ENCODE data around the gene NOTCH3.

Gene NOTCH3

DNA sequence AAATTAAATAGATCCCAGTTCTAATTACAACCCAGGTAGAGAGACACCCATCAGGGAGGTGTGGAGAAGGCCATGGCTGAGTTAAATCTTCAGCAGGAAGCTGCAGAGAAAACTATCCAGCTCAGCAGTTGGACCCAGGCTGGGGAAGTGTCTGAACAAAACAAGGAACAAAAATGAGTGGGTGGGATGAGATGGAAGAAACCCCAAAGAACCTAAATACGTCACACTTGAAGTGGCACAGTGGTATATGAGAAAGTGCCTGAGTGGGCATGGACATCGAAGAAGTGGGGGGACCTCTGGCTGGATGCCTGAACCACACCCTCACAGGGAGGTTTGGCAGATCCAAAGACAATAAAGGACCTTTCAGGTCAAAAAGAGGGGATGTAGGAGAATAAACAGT lies 35.0 kb upstream of the NOTCH3 start:
- no peak for DNase-seq (ENCODE audit: low read depth)

DNA sequence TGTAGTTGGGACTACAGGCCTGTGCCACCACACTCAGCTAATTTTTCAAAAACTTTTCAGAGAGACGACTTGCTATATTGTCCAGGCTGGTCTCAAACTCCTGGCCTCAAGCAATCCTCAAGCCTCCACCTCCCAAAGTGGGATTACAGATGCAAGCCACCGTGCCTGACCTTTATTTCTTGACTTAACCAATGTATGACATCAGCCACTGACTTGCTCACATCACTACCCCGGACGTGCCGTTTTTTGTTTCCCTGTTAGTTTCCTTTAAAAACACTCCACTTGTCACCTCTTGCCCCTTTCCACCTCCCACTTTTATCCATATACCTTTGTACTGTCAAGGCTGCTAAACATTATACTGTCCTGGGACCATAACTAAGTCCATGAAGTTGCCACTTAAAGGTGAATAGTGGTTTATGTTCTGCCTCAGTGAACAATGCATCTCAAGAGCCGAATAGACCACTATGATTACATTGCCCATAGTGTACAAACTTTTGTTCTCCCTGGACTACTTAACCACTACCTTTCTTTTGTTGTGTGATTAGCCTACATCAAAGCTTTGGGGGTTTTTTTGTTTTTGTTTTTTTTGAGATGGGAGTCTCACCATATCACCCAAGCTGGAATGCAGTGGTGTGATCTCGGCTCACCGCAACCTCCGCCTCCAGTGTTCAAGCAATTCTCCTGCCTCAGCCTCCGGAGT lies 33.8 kb upstream of the NOTCH3 start:
- DNase-seq (ENCODE audit: low read depth) = no peak

DNA sequence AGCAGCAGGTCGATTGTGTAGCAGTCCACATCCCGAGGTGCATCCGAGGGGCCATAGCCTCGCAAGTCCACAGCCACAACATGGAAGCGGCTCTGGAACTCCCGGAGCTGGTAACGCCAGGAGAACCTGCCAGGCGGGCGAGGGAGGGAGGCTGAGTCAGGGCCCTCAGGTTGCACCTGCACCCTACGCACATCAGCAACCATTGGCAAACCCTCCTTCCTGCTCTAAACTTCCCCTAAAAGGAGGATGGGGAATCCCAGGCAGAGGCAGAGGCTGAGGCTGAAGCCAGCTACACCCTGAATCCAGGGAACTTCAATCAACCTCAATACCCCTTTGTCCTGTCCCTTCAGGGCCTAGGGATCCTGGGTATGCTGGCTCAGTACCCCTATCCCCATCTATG lies 30.5 kb upstream of the NOTCH3 start:
- no peak for DNase-seq (ENCODE audit: low read depth)

DNA sequence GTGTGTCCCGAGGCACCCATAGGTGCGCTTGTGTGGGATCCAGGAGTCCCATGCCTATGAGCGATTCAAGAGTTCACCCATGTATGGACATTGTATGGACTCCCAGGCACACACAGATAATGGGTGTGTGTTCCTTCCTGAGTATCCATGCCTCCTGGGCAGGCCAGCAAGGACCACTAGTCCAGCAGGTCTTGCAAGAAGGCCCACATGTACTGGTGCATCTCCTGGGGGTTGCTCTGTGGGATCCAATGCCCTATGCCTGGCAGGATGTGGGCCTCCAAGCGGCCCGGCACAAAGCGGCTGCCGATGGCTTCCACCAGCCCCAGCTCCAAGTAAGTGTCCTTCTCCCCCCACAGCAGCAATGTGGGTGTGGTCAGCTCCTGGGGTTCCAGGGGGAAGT lies 26.5 kb upstream of the NOTCH3 start:
- no peak for DNase-seq (ENCODE audit: low read depth)

DNA sequence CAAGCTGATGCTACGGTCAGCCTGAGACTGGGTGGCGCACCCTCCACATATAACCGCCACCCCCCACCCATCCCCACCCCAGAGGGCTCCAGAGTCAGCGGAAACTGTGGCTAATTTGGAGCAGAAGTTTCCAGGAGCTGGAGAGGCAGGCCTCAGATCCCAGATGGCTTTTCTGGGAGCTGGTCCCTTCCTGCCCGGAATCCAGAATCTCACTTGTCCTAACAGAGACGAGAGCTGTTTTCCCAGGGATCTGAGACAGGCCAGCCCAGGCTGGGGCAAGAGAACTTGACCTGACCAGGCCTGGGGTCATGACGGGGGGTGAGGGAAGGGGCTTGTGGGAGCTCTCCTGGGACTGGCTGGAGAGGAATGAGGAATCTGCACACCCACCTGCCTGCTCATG lies 25.0 kb upstream of the NOTCH3 start:
- DNase-seq (ENCODE audit: low read depth) = no peak

DNA sequence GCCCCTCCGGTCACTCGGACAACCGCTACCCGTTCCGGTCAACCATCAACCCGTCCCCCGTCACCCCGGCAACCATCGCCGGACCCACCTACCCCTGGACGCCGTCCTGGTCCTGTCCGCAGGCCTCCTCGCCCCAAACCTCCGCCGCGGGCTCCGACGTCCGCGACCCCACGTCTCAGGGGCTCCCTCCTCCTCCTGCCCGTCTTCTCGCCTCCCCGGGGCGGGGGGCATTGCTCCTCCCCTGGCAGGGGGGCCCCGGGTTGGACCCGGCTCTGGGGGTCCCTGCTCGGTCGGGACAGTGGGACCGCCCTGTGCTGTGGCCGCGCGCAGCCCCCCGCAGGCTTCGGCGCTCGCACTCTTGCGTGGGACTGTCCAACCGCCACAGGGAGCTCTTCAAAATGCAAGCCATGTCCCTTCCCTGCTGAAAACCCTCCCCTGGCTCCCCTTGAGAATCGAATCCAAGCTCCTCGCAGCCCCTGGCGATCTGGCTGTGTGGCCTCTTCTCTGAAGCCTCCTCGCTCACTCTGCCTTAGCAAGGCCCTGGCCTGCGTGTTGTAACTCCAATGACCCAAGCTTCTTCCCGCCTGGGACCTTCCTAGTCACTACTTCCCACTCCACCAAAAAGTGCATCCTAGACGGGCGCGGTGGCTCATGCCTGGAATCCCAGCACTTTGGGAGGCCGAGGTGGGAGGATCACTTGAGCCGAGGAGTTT lies 23.0 kb upstream of the NOTCH3 start:
- DNase-seq (ENCODE audit: low read depth) = no peak

DNA sequence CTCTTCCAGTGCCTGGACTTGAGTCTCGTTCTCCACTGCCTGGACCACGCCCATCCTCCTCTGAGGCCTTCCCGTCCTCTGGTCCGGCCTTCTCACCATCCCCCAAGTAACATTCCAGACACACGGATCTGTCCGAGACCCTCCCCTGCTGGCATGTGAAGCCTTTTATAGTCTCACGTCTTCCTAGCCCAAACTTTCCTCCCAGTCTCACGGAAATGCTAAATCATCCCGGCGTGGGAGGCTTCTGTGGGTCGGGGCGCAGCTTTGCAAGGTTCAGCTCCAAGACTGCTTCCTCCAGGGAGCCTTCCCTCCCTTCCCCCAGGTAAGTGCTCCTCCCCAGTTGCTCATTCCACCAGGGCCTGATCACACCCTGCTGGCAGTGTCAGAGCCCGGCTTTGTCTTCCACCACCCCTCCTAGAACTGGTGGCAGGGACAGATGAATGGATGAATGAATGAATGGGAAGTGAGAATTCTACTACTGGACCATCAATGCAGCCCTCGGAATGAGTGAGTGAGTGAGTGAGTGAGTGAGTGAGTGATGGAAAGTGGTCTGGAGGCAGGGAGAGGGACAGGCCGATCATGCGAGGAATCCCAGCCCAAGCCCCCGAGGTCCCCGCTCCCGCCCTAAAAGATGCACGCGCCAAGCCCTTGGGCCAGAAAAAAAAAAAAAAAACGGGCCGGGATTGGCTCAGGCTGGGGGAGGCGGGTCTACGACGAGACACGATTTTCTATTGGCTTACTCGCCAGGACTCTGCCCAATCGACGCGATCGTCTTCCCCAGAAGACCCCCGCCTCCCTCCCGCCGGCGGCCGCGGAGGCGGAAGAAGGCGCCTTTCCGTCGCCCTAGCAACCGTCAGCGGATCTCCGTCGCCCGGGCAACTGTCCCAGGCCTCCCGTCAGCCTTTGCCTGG lies 22.2 kb upstream of the NOTCH3 start:
- DNase-seq (ENCODE audit: low read depth) = peak; percentile 64

DNA sequence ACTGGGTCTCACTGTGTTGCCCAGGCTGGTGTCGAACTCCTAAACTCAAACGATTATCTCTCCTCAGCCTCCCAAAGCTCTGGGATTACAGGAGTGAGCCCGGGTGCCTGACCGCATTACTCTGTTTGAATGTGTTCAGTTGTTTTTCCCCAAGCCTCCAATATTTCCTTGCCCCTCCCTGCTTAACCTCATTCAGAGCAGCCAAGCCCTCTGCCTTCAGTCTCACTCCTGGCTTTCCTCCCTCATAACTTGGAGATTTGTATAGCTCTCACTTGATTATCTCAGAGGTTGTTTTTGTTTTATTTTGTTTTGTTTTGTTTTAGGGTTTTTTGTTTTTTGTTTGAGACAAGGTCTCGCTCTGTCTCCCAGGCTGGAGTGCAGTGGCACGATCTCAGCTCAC lies 20.0 kb upstream of the NOTCH3 start:
- no peak for DNase-seq (ENCODE audit: low read depth)

DNA sequence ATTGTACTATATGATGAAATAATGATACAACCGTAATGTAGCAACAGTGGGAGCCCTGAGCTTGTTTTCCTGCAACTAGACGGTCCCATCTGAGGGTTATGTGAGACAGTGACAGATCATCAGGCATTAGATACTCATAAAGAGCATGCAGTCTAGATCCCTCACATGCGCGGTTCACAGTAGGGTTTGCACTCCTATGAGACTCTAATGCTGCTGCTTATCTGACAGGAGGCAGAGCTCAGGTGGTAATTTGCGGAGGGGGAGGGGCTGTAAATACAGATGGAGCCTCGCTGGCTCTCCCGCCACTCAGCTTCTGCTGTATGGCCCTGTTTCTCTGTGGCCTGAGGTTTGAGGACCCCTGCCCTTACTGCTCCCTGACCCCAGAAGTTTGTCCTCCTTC lies 17.7 kb upstream of the NOTCH3 start:
- no peak for DNase-seq (ENCODE audit: low read depth)

DNA sequence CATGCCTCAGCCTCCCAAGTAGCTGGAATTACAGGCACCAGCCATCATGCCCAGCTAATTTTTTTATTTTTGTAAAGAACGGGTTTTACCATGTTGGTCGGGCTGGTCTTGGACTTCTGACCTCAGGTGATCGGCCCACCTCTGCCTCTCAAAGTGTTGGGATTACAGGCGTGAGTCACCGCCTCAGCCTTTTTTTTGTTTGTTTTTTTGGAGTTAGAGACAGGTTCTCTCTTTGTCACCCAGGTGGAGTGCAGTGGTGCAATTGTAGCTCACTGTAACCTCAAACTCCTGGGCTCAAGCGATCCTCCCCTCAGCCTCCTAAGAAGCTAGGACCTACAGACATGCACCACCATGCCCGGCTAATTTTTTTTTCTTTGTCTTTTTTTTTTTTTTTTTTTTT lies 15.6 kb upstream of the NOTCH3 start:
- no peak for DNase-seq (ENCODE audit: low read depth)

DNA sequence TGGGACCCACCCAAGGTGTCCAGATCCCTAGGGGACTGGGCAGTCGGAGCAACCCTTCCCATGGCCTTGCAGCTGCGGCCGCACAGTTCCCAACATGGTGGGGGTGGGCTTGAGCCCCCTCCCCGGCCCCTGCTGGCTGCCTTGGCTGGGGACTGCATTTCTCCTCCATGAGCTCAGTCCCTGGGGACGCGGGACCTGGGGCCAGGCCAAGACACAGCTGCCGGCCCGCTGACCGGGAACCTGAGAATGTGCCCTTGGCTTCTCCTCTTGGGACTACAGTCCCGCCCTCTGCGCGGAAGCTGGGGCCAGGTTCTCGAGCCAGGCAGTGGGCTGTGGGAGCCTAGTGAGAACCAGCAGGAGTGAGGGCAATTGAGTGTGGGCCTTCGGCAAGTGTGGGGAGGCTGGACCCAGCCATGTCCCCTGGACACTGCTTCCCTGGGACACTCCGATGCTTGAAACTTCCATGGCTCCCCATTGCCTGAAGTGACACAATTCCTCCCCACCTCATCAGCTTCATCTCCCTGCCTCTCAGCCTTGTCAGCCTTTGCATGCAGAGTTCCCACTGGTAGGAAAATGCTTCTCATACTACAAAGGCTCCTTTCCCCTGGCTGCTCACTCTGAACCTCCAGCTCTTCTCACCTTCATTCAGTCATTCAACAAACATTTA lies 13.1 kb upstream of the NOTCH3 start:
- no peak for DNase-seq (ENCODE audit: low read depth)

DNA sequence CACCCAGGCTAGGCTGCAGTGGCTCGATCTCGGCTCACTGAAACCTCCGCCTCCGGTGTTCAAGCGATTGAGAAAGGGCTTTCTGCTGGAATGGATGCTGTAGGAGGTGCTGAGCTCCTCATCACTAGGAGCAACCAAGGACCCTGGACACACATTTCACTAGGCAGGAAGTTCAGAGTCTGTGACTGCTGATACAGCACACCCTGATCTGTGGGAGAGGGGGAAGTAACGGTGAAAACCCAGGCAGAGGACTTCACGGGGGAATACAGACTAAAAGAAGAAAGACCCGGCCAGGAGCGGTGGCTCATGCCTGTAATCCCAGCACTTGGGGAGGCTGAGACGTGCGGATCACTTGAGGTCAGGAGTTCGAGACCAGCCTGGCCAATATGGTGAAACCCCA lies 11.9 kb upstream of the NOTCH3 start:
- no peak for DNase-seq (ENCODE audit: low read depth)

DNA sequence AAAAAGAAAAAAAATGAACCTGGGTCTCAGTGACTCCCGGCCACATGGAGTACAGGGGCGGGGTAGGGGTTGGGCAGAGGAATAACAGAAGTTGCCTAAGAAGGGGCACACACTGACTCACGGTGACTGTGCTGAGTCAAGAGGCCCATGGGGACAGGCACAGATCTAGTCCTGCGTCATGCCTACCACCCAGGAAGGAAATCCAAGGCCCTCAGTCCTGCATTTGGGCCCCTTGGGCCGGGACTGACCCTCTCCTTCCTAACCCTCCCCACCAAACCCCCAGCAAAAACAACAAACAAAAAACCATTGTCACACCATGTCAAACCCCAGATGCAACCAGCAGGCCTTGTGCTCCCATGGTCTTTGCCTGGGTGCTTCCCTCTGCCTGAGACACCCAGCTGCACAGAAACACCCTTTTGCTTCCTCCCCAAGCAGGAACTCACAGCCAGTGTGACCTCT lies 9.6 kb upstream of the NOTCH3 start:
- no peak for DNase-seq (ENCODE audit: low read depth)

DNA sequence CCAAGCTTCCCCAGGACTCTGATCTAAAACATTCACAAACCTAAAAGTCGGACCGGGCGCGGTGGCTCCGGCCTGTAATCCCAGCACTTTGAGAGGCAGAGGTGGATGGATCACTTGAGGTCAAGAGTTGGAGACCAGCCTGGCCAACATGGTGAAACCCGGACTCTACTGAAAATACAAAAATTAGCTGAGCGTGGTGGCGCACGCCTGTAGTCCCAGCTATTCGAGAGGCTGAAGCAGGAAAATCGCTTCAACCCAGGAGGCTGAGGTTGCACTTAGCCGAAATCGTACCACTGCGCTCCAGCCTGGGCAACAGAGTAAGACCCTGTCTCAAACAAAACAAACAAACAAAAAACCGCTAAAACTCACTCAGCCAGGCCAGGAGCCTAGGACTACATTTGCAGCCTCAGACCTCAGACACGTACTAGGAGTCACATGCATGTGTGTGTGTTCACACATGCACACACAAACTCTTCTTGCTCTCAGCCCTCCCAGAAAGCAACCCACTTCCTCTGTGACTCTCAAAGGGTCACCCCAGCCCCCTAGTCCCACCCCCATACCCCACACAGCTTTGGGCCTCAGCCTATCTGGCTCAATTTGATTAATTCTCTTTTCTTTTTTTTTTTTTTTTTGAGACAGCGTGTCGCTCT lies 704 bp upstream of the NOTCH3 start:
- DNase-seq (ENCODE audit: low read depth) = no peak

DNA sequence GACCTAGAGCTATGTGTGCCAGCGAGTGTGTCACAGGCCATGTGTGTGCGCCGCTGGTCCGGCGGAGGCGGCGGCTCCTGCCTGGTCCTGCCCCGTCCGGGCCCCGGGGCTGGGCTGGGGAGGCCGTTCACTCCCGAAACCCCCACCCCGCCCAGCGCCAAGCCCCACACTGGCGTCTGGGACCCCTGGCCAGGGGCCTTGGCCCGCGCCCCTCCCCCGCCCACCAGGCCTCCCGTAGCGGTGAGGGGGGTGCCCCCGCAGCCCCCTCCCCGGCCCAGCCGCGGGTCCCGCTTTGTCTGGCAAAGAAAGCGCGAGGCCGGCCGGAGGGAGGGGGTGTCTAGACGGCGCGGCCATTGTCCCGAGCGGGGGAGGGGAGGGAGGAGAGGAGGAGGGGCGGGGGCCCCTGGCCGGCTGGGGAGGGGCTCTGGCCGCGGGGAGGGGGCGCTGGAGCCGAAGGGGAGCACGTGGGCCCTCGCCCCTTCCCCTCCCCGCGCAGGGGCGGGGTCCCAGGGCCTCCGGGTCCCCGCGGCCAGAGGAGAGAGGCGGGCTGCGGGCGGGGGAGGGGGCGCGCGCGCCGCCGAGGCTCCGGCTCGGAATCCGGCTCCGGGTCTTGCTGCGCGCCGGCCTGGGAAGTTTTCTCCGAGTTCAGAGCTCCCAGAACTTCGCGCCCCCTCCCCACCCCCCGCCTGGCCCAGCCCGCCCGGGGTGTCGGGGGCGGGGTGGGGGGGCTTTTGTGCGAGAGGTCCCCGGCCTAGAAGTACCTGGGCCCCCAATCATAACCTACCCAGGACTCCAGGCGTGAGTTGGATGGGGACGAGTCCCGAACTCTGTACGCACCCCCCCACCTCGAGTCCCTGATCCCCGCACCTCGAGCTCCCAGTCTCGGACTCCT lies 888 bp downstream of the NOTCH3 start:
- no peak for DNase-seq (ENCODE audit: low read depth)

DNA sequence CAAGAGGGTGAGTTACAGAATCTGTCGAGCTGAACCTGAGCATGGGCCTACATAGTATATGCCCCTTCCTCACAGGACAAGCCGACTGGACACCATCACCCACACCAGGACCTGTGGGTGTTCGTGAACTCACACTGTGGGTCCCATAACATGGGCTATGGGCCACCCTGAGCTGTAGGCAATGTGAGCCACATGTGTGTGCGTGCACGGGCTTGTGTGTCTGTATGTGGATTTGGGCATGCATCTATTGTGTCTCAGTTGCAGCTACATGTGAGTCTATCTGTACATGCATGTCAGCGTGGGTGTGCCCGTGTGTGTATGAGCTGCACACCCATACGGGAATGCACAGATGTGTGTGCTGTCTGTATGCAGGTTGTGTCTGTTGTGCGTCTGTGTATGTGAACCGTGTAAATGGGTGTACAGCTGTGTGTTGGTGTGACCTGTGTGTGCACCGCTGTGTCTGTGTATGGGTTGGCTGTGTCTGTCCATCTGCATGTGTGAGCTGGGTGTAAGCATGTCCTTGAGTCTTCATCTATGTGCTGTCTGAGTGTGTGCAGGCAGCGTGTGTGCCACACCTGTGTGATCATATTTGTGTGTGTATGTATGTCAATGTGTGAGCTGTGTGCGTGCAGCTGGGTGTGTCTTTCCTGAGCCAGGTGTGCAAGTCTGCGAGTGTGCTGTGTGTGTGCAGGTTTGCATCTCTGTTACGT lies 1.7 kb downstream of the NOTCH3 start:
- no peak for DNase-seq (ENCODE audit: low read depth)

DNA sequence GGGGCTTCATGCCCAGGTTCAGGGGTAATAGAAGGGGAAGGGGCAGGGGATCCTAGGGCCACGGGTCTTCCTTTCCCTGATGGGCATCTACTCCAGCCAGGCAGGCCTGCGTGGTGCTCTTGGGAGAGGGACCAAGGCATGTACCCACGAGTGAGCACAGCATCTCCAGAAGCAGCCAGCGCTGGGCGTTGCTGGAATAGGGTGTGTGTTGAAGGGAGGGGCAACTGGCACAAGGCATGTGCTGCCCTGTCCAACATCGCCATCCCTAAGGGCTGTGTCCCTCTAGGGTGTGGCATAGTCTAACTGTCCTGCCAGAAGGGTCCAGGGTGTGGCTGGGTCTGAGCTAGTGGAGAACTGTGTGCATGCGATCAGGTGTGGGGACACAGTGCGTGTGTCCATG lies 2.9 kb downstream of the NOTCH3 start:
- no peak for DNase-seq (ENCODE audit: low read depth)

DNA sequence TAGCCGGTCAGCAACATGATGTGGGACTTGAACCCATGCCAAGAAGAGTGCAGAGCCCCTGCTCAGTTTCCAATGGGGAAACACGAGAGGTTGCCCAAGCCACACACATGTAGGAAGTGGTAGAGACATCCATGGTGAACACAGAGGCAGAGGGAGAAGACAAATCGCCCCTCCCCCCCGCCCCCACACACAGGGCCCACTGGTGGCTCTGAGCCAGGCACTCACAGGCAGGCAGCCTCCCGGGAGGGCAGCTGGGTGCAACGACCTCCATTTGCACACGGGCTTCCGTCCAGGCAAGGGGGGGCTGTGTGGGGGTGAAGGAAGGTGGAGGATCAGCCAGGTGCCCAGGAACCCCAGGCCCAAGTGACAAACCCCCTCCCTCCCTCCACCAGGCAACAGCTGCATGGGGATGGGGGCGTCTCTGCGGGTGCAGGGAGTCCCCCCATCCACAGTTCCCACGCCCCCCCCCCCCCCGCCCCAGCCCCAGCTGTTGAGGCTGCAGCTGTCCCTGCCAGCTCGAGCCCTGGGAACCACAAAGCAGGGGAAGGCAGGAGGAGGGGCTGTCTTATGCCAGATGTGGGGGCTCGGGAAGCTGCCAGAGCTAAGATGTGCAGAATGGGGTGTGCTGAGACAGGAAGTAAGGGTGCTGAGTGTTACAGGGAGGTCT lies 3.4 kb downstream of the NOTCH3 start:
- DNase-seq (ENCODE audit: low read depth) = no peak

DNA sequence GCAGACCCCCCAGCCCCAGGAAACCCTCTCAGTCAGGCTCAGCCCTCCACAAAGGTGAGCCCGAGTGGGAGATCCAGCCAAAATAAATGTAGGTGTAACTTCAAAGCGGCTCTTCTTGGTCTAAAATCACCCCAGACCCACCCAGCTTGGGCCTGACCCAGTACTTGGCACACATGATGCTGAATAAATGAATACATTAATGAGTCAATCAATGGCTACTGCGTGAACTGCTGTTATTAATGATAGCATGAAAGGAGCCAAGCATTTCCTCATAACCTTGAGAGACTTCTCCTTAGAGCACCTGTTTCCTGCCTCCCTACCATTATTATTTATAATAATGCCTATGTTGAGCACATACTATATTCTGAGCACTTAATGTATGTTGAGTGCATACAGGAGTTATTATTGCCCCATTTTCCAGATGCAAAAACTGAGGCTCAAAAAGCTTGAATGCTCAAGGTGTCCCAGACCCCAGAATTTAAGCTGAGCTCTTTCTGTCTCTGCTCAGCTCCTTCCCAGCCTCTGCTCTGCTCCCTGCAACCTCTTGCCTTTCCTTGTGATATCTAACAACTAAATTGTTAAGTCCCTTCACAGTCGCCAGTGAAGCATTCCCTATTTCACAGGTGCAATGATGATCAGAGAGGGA lies 4.3 kb downstream of the NOTCH3 start:
- no peak for DNase-seq (ENCODE audit: low read depth)
